HepG2 (cell line): ENCODE measurements around the gene ZNF385B. TPM values are rescaled to one million over a fixed set of nuclear protein-coding genes. Genes with fewer than 3 reads are reported as not detected.

ENCODE experiments used
- CENPX ChIP-seq: sonication (generic); formaldehyde crosslinking; IDR thresholded peaks from 2 replicates; pipeline ENCODE4 v1.9.0; 2021; ENCODE audit warnings: mild to moderate bottlenecking, missing genetic modification reagents, moderate library complexity
- HDAC1 ChIP-seq: sonication (generic); formaldehyde crosslinking; IDR thresholded peaks from 2 replicates; pipeline ENCODE4 v1.5.1; 2020; ENCODE audit warnings: mild to moderate bottlenecking, missing genetic modification reagents
- PRDM10 ChIP-seq: sonication (generic); formaldehyde crosslinking; IDR thresholded peaks from 2 replicates; pipeline ENCODE4 v1.4.0; 2020; ENCODE audit warnings: low read depth, missing genetic modification reagents
- SMAD1 ChIP-seq: sonication (generic); formaldehyde crosslinking; IDR thresholded peaks from 2 replicates; pipeline ENCODE4 v1.4.0; 2020; ENCODE audit warnings: missing genetic modification reagents, low read depth, mild to moderate bottlenecking, borderline replicate concordance
- SNAPC4 ChIP-seq: sonication (generic); formaldehyde crosslinking; IDR thresholded peaks from 2 replicates; pipeline ENCODE4 v1.4.0; 2020; ENCODE audit warnings: mild to moderate bottlenecking, missing genetic modification reagents
- XBP1 ChIP-seq: sonication (generic); formaldehyde crosslinking; IDR thresholded peaks from 2 replicates; pipeline ENCODE4 v1.5.0; 2020; ENCODE audit warnings: missing genetic modification reagents
- ZNF124 ChIP-seq: sonication (generic); formaldehyde crosslinking; IDR thresholded peaks from 2 replicates; pipeline ENCODE4 v1.4.0; 2020; ENCODE audit warnings: missing genetic modification reagents
- ZNF276 ChIP-seq: sonication (generic); formaldehyde crosslinking; IDR thresholded peaks from 2 replicates; pipeline ENCODE4 v1.4.0; 2020; ENCODE audit warnings: mild to moderate bottlenecking, low read depth, missing genetic modification reagents
- ZNF350 ChIP-seq: sonication (generic); formaldehyde crosslinking; IDR thresholded peaks from 2 replicates; pipeline ENCODE4 v1.4.0; 2020; ENCODE audit warnings: mild to moderate bottlenecking, low read depth, missing genetic modification reagents, borderline replicate concordance
- polyA plus RNA-seq, 8 experiments: library from polyadenylated mRNA; depleted of rRNA in 3 of 8; stranded (reverse) in 7 of 8; unstranded in 1 of 8; fragments of >200 nt; fragmentation: Illumina TruSeq in 4 of 8; extraction: Trizol in 4 of 8; gene quantifications; 2 replicates each; pipeline versions ENCODE4 v1.2.1 to v1.2.3, GENCODE V29; 2011 to 2016; ENCODE audit warnings: low read depth in 4 of 8, missing spikeins in 1 of 8, mixed read lengths in 1 of 8; ENCODE audit not compliant: insufficient read depth in 1 of 8
- total RNA-seq, 5 experiments: library from RNA; depleted of rRNA; stranded (reverse); fragments of >200 nt; fragmentation: Illumina TruSeq; extraction: Trizol; gene quantifications; 2 replicates each; pipeline ENCODE4 v1.2.3, GENCODE V29; 2016; ENCODE audit warnings: low read depth in 1 of 5
- TF ChIP-seq, protein P1 (sequence below): sonication (generic); formaldehyde crosslinking; IDR thresholded peaks from 2 replicates; pipeline ENCODE4 v1.9.0; 2021; ENCODE audit warnings: missing genetic modification reagents, borderline replicate concordance
- TF ChIP-seq, protein P2 (sequence below): IDR thresholded peaks from 2 replicates; pipeline ENCODE4 v1.6.1; 2016

The ZNF385B gene
- total and polyA plus RNA-seq, 2 of the 13 experiments (the other 11 are each of a cell fraction or from before 2014, with no cell fraction given) = 3.3 to 6.7 TPM

DNA sequence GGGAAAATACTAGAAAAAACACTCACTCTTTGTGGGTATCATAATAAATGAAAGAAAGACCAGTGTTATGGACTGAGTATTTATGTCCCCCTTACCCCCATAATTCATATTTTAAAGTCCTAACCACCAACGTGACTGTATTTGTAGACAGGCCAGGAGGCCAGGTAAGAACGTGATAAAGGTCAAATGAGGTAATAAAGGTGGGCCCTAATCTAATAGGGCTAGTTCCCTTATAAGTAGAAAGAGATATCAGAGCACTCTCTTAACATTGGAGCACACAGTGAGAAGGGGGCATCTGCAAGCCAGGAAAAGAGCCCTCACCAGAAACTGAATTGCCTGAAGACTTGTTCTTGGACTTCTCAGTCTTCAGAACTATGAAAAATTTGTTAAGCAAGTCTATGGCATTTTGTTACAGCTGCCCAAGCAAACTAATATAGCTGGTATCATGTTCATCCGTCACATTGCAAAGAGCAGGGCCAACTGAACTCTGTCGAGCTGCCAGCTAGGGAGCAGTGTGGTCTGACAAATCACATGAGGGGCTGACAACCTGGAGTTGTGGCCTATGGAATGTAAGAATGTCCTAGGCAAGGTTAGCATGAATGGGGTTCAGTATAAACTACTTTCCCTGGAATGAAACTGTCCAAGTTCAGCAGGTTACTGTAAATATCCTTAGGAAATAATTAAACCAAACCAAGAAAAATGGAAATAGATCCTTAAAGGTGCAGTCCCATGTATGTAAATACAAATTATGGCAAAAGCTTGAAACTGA, 280.9 kb downstream of the ZNF385B start (continued):
- no peak for TF ChIP-seq CENPX (CRISPR knock-in tag)
- no peak for TF ChIP-seq ZNF350 (CRISPR knock-in tag)
- TF ChIP-seq, protein P1, sequence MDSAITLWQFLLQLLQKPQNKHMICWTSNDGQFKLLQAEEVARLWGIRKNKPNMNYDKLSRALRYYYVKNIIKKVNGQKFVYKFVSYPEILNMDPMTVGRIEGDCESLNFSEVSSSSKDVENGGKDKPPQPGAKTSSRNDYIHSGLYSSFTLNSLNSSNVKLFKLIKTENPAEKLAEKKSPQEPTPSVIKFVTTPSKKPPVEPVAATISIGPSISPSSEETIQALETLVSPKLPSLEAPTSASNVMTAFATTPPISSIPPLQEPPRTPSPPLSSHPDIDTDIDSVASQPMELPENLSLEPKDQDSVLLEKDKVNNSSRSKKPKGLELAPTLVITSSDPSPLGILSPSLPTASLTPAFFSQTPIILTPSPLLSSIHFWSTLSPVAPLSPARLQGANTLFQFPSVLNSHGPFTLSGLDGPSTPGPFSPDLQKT (CRISPR knock-in tag) = no peak
- no peak for TF ChIP-seq PRDM10 (CRISPR knock-in tag)
- TF ChIP-seq ZNF276 = no peak
- TF ChIP-seq, protein P2, sequence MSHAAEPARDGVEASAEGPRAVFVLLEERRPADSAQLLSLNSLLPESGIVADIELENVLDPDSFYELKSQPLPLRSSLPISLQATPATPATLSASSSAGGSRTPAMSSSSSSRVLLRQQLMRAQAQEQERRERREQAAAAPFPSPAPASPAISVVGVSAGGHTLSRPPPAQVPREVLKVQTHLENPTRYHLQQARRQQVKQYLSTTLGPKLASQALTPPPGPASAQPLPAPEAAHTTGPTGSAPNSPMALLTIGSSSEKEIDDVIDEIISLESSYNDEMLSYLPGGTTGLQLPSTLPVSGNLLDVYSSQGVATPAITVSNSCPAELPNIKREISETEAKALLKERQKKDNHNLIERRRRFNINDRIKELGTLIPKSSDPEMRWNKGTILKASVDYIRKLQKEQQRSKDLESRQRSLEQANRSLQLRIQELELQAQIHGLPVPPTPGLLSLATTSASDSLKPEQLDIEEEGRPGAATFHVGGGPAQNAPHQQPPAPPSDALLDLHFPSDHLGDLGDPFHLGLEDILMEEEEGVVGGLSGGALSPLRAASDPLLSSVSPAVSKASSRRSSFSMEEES = peak; percentile 78
- no peak for TF ChIP-seq ZNF124
- TF ChIP-seq SMAD1 = no peak
- TF ChIP-seq HDAC1 (CRISPR knock-in tag) = no peak
- no peak for TF ChIP-seq XBP1
- no peak for TF ChIP-seq SNAPC4
